ENCODE data around the gene SPACA6.

GRCh38 chr19:51696606-51697005 is 3.5 kb downstream of the SPACA6 start:
- TF ChIP-seq EZH2 (IDR thresholded peaks at IDR 0.05; ENCODE audit: insufficient read depth, poor library complexity, severe bottlenecking) (no peak), EZH2phosphoT487 (IDR thresholded peaks at IDR 0.05; ENCODE audit: insufficient read depth, low read depth) (no peak)
